GM19023 (cell line): ENCODE results near the gene CPLX1.
"Not testable (repeated sequence)": the region's sequence is repeated elsewhere in the genome, so short reads cannot be mapped to it uniquely, and the experiment has no call there.

Experiments
- ATAC-seq: cut with Tn5 transposase; IDR thresholded peaks from one replicate; pipeline ENCODE4 v1.9.1; 2021; ENCODE audit warnings: mild to moderate bottlenecking, moderate library complexity; ENCODE audit not compliant: unreplicated experiment

The CPLX1 gene

GRCh38 chr4:793093-793861, 32.7 kb downstream of the CPLX1 start:
- no peak for ATAC-seq

- ATAC-seq = no peak
Observed at GRCh38 chr4:792626-793092, 33.3 kb downstream of the CPLX1 start.

- ATAC-seq = no peak
Observed at GRCh38 chr4:791898-792625, 33.9 kb downstream of the CPLX1 start.

- ATAC-seq = no peak
Observed at GRCh38 chr4:791252-791897, 34.6 kb downstream of the CPLX1 start.

GRCh38 chr4:790466-790820, 35.5 kb downstream of the CPLX1 start:
- ATAC-seq = no peak

GRCh38 chr4:789571-790465, 36.1 kb downstream of the CPLX1 start:
- ATAC-seq = no peak

GRCh38 chr4:788636-789297, 37.2 kb downstream of the CPLX1 start:
- ATAC-seq = no peak

GRCh38 chr4:788006-788635, 37.8 kb downstream of the CPLX1 start:
- ATAC-seq = no peak

- no peak for ATAC-seq
Observed at GRCh38 chr4:787561-787981, 38.4 kb downstream of the CPLX1 start.

- ATAC-seq = no peak
Observed at GRCh38 chr4:786861-787300, 39.0 kb downstream of the CPLX1 start.

GRCh38 chr4:786074-786741, 39.7 kb downstream of the CPLX1 start:
- no peak for ATAC-seq

- ATAC-seq = no peak
Observed at GRCh38 chr4:785332-786073, 40.4 kb downstream of the CPLX1 start.

- no peak for ATAC-seq
Observed at GRCh38 chr4:784401-785331, 41.3 kb downstream of the CPLX1 start.

GRCh38 chr4:781493-782216, 44.3 kb downstream of the CPLX1 start:
- ATAC-seq = peak; percentile 95

- ATAC-seq = peak; percentile 5
Observed at GRCh38 chr4:780716-781492, 45.0 kb downstream of the CPLX1 start.

GRCh38 chr4:780255-780654, 45.7 kb downstream of the CPLX1 start:
- ATAC-seq = not testable (repeated sequence)
